ENCODE data around the gene TMEM107. TPM values are rescaled to one million over a fixed set of nuclear protein-coding genes. Genes with fewer than 3 reads are reported as not detected.

TMEM107 gene
- total RNA-seq, 1 experiment from 2014 or later = 30.1 TPM

- no peak for TF ChIP-seq ATF3 (IDR thresholded peaks at IDR 0.05)
- no peak; the same call in 1 of the 2 replicates for TF ChIP-seq ELF1 (IDR thresholded peaks at IDR 0.05; ENCODE audit: borderline replicate concordance, low read depth)
Measured at GRCh38 chr17:8189711-8190477, 13.7 kb upstream of the TMEM107 start, which contains the start of gene BORCS6 (continued).

GRCh38 chr17:8189041-8189710, 13.0 kb upstream of the TMEM107 start:
- CTCF ChIA-PET = interaction anchor here (1.2 to 1.9 kb wide), 3 partner anchors 23 to 112 kb away, joined by 4 to 6 read pairs (median 4); no protein-coding TSS in a partner anchor

More at GRCh38 chr17:8189041-8189710, 13.0 kb upstream of the TMEM107 start:
- DNase-seq (ENCODE audit: low read depth, low spot score) = no peak
- Histone ChIP-seq H3K4me3 (replicated peaks in 1 of 2; ENCODE audit: low read depth in 1 of 2, low read length in 2 of 2) (peak overlapping the region; percentile 75 to 83), H4K20me1 (ENCODE audit: insufficient read depth) (no peaks in the 10 kb centered on the region), H3K9me3 (ENCODE audit: control insufficient read depth in 1 of 2, insufficient read depth in 1 of 2, low read depth in 1 of 2, low read length in 2 of 2) (no peaks in the 10 kb centered on the region), H3K4me1 (ENCODE audit: control insufficient read depth in 1 of 2, insufficient read depth in 2 of 2, low read length in 2 of 2) (peaks cover 32 to 67% of the 10 kb centered on the region in 2 experiments), H3K79me2 (ENCODE audit: insufficient read depth, low read length) (peaks cover 14% of the 10 kb centered on the region; the same call in 1 of the 2 replicates), H3K9me2 (ENCODE audit: insufficient read depth) (no peaks in the 10 kb centered on the region), H3K9ac (ENCODE audit: low read length) (peak overlapping the region; percentile 87), H3K27ac (ENCODE audit: low read depth, low read length) (peak overlapping the region; percentile 89), H3K4me2 (ENCODE audit: low read length) (peak overlapping the region; percentile 94), H3K36me3 (ENCODE audit: control insufficient read depth in 1 of 2, insufficient read depth in 2 of 2, low read length in 2 of 2) (no peaks in the 10 kb centered on the region), H3K27me3 (ENCODE audit: insufficient read depth, low read length) (no peaks in the 10 kb centered on the region), H2AFZ (ENCODE audit: low read depth, low read length, poor library complexity, severe bottlenecking) (no peak overlapping the region)
- no peak for TF ChIP-seq TCF7L2 (IDR thresholded peaks at IDR 0.05; ENCODE audit: borderline replicate concordance, extremely low read depth, insufficient read depth, insufficient read length)
- TF ChIP-seq RAD21 (IDR thresholded peaks at IDR 0.05; ENCODE audit: low read depth) = no peak
- no peak for TF ChIP-seq POLR2A (IDR thresholded peaks at IDR 0.05; ENCODE audit: borderline replicate concordance, extremely low read depth, insufficient read depth, insufficient read length)
- TF ChIP-seq EGR1 (IDR thresholded peaks at IDR 0.05; ENCODE audit: low read depth) = peak; percentile 57; the same call in 1 of the 2 replicates
- TF ChIP-seq ZFX (IDR thresholded peaks at IDR 0.05) = no peak
- ATAC-seq = no peak
- RAD21 ChIA-PET (ENCODE audit: low non-redundant PET in 1 of 2, low total read pairs in 2 of 2, uncharacterized antibody in 2 of 2, unreplicated experiment in 2 of 2) = interaction anchor here in 1 of 2 experiments (0.6 kb wide), 1 partner anchor 30 kb away, joined by 9 read pairs; no protein-coding TSS in a partner anchor
- BruUV-seq (replicated peaks) = no TSS peak
- POLR2A ChIA-PET = interaction anchor here (1.4 to 6.9 kb wide), 7 partner anchors 8 to 59 kb away, joined by 4 to 63 read pairs (median 21); partner anchors contain the start of genes AURKB, CTC1 and PFAS
- intact Hi-C loops (cut with micrococcal nuclease) = loop anchor here (5.0 kb wide), 1 partner anchor 52 kb away; no protein-coding TSS in a partner anchor
